GM18951 (cell line): ENCODE results near the gene MRPL27.

Experiments
- POLR2A ChIP-seq: IDR thresholded peaks from 4 replicates; pipeline ENCODE4 v1.6.1; 2011; ENCODE audit warnings: mild to moderate bottlenecking; ENCODE audit not compliant: insufficient read length, insufficient read depth; ENCODE audit errors: extremely low read depth
- in situ Hi-C: fragments of 300-500 bp; cut with MboI; formaldehyde crosslinking; loops from one replicate; pipeline ENCODE4 v1.12.0; 2022; ENCODE audit warnings: low sequenced_read_pairs, mixed read lengths, inconsistent platforms; ENCODE audit not compliant: unreplicated experiment

MRPL27 gene

GRCh38 chr17:50319306-50320004 is 53.5 kb downstream of the MRPL27 start:
- TF ChIP-seq POLR2A = no peak
- in situ Hi-C loops = no loop called here

DNA sequence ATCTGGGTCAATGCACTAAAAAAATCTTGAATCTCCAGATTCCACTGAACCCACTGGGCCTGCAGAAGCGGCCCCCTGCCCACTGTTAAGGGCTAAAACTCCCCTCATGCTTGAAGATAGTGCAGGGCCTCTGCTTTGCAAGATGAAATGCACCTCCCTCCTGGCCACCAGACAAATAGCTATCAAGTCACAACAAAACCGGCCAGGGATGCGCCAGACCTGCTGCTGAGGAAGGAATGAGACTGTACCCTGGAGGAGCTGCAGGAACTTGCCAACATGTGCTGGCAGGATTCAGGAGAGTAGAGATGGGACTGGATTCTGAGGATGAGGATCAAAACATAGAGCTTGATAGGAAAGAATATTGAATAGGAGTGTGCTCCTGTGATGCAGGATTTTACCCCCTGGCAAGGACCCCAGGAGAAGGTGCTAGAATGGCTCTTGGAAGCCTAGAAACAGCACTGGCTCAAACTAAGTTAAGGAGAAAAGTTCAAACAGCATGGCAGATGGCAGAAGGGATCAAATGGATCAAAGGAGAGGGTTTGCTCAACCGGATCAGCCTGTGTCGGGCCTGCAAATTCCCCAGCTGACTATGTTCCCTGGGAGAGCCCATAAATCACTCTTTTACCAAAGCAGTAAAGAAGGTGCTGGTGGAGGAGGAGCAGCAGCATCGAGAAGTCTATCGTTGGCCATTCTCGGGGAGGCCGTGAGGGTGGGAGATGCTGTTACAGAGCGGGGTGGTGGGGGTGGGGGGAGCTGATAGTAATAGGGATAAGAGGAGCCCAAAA is 54.3 kb downstream of the MRPL27 start:
- in situ Hi-C loops = no loop called here
- TF ChIP-seq POLR2A = no peak
